ENCODE measurements around the gene KANK2.
"Not testable (repeated sequence)": the region's sequence is repeated elsewhere in the genome, so short reads cannot be mapped to it uniquely, and the experiment has no call there.

Gene KANK2

GRCh38 chr19:11137542-11138384, 59.6 kb downstream of the KANK2 start:
- peak; percentile 66 for DNase-seq

GRCh38 chr19:11136400-11137101, 60.8 kb downstream of the KANK2 start:
- no peak for DNase-seq

- DNase-seq: no peak
These were observed 65.9 kb downstream of the KANK2 start for GRCh38 chr19:11131471-11131870.

- DNase-seq: peak; percentile 78
These were observed 66.4 kb downstream of the KANK2 start for GRCh38 chr19:11130824-11131455.

- no peak for DNase-seq
These were observed 69.4 kb downstream of the KANK2 start for GRCh38 chr19:11127905-11128304.

- peak; percentile 79 for DNase-seq
These were observed 71.2 kb downstream of the KANK2 start for GRCh38 chr19:11125994-11126685.

GRCh38 chr19:11124157-11124556, 73.2 kb downstream of the KANK2 start:
- peak; percentile 1 for DNase-seq

GRCh38 chr19:11123114-11123513, 74.2 kb downstream of the KANK2 start:
- peak; percentile 2 for DNase-seq

- DNase-seq: not testable (repeated sequence)
These were observed 75.4 kb downstream of the KANK2 start for GRCh38 chr19:11121963-11122362.

- DNase-seq: no peak
These were observed 80.8 kb downstream of the KANK2 start for GRCh38 chr19:11116507-11116906.

- DNase-seq: no peak
These were observed 81.4 kb downstream of the KANK2 start for GRCh38 chr19:11115895-11116446.

- no peak for DNase-seq
These were observed 82.3 kb downstream of the KANK2 start for GRCh38 chr19:11115042-11115441.

Measured in CD4-positive, alpha-beta T cell treated with Interleukin-12 subunit alpha and Interleukin-12 subunit beta, for 1 hour (primary cell).